Measurements from ENCODE around the gene URI1. TPM values are rescaled to one million over a fixed set of nuclear protein-coding genes. Genes with fewer than 3 reads are reported as not detected.

The URI1 gene
- total and polyA plus RNA-seq, 7 donors: 20.8 to 69.2 (median 54.6) TPM

DNA sequence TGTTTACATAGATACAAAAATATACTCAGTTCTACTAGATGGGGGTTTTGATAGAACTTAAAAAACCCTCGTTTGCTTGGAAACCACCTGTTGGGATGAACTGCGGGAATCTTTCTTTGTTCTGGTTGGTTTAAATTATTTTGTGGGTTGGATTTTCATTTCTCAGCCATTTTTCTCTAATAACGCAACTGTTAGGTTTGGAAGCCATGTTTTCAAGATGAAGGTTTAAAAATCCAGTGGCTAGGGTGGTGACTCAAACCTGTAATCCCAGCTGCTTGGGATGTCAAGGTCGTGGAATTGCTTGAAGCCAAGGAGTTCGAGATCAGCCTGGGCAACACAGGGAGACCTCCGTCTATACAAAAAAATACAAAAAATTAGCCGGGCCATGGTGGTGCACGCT lies 1.6 kb downstream of the URI1 start:
- H3K4me1 ChIP-seq: peaks cover 0 to 50% (median 38%) of the 10 kb centered on the region in 4 donors
- 77 to 83% methylated on average over 8 of the region's 8 CpGs for WGBS, 2 donors

DNA sequence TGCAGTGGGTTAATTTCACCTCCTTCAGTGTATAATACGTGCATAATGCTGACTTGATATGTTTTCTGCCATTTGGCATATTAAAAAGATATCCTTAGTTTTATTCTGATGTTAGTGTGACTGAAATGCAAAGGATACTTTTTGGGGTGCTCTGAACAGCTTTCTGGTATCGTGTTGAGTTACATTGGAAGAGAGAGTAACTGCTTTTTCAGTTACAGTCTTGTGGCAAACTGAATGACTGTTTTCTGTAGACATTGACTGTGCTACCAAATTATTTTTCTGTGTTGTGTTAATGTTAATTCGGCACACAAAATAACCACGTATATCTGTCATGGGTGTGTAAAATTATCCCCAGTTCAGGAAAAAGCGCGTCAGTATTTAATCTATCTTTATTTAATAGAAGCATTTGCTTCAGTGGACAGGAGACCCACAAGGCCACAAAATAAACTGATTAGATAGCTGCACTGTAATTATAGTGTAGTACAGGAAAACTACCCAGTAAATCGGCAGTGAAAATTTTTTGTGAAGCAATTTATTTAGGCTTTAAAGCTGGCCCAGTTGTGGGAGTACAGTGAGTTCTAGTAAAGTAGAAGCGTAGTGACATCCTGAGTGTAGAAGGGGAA lies 2.5 kb downstream of the URI1 start:
- H3K27me3 ChIP-seq: no peaks in the 10 kb centered on the region
- no peak overlapping the region for H3K4me3 ChIP-seq
- H3K27ac ChIP-seq: peak overlapping the region in 3 of 4 donors; percentile 21 to 44 (median 39)
- H3K36me3 ChIP-seq: no peaks in the 10 kb centered on the region
- intact Hi-C loops (cut with DNase I): loop anchor here (5.0 kb wide), 1 partner anchor 277 kb away; the partner anchor contains the start of gene PLEKHF1
- H3K9me3 ChIP-seq: no peaks in the 10 kb centered on the region
- WGBS, 2 donors: 65% methylated on average over 8 of the region's 8 CpGs
- DNase-seq: no peak
- TF ChIP-seq EP300 (IDR thresholded peaks at IDR 0.05) (no peak), POLR2AphosphoS5 (IDR thresholded peaks at IDR 0.05) (no peak), POLR2A (IDR thresholded peaks at IDR 0.05) (no peak)
- TF ChIP-seq, protein P1, sequence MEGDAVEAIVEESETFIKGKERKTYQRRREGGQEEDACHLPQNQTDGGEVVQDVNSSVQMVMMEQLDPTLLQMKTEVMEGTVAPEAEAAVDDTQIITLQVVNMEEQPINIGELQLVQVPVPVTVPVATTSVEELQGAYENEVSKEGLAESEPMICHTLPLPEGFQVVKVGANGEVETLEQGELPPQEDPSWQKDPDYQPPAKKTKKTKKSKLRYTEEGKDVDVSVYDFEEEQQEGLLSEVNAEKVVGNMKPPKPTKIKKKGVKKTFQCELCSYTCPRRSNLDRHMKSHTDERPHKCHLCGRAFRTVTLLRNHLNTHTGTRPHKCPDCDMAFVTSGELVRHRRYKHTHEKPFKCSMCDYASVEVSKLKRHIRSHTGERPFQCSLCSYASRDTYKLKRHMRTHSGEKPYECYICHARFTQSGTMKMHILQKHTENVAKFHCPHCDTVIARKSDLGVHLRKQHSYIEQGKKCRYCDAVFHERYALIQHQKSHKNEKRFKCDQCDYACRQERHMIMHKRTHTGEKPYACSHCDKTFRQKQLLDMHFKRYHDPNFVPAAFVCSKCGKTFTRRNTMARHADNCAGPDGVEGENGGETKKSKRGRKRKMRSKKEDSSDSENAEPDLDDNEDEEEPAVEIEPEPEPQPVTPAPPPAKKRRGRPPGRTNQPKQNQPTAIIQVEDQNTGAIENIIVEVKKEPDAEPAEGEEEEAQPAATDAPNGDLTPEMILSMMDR (IDR thresholded peaks at IDR 0.05): no peak
- H3K4me1 ChIP-seq: peaks cover 0 to 50% (median 38%) of the 10 kb centered on the region in 4 donors

More for the DNA sequence above, 1.6 kb downstream of the URI1 start:
- peak overlapping the region in 3 of 4 donors; percentile 80 to 84 (median 83) for H3K27ac ChIP-seq
- H3K9me3 ChIP-seq: no peaks in the 10 kb centered on the region
- peak overlapping the region in 2 of 4 donors; percentile 86 to 93 for H3K4me3 ChIP-seq
- H3K36me3 ChIP-seq: no peaks in the 10 kb centered on the region
- TF ChIP-seq POLR2A (IDR thresholded peaks at IDR 0.05) (no peak), EP300 (IDR thresholded peaks at IDR 0.05) (no peak), POLR2AphosphoS5 (IDR thresholded peaks at IDR 0.05) (no peak)
- TF ChIP-seq, protein P1 (IDR thresholded peaks at IDR 0.05): no peak
- intact Hi-C loops (cut with DNase I): loop anchor here (2.0 to 5.0 kb wide), 3 partner anchors 99 to 276 kb away; partner anchors contain the start of genes CCNE1 and PLEKHF1
- no peak for DNase-seq
- no peaks in the 10 kb centered on the region for H3K27me3 ChIP-seq

DNA sequence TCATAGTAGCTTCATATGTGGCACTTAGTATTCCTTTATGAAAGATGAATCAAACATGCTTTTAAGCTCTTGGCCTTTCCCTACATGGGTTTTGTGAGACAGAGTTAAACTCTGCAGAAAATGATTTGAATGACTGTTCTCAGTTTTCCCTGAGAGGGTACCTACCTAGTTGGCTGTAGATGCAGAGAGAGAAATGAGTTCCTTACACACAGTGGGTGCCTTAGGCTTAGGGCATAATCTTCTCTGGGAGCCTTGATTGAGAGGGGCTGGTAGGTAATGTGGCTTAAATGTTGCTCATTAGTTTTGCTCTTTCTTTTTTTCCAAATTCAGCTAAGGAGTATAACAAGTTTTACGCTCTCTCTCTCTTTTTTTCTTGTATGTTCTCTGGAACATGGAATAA lies 3.0 kb downstream of the URI1 start:
- Histone ChIP-seq H3K27ac (peak overlapping the region in 3 of 4 donors; percentile 21 to 44 (median 39)), H3K4me3 (no peak overlapping the region), H3K36me3 (no peaks in the 10 kb centered on the region), H3K9me3 (no peaks in the 10 kb centered on the region), H3K27me3 (no peaks in the 10 kb centered on the region), H3K4me1 (peaks cover 0 to 50% (median 38%) of the 10 kb centered on the region in 4 donors)
- intact Hi-C loops (cut with DNase I): no loop called here
- 78 to 94% methylated on average over 1 of the region's 1 CpG for WGBS, 2 donors
- TF ChIP-seq, protein P1 (IDR thresholded peaks at IDR 0.05): no peak
- TF ChIP-seq POLR2A (IDR thresholded peaks at IDR 0.05): no peak
- no peak for TF ChIP-seq EP300 (IDR thresholded peaks at IDR 0.05)
- TF ChIP-seq POLR2AphosphoS5 (IDR thresholded peaks at IDR 0.05): no peak
- no peak for DNase-seq

DNA sequence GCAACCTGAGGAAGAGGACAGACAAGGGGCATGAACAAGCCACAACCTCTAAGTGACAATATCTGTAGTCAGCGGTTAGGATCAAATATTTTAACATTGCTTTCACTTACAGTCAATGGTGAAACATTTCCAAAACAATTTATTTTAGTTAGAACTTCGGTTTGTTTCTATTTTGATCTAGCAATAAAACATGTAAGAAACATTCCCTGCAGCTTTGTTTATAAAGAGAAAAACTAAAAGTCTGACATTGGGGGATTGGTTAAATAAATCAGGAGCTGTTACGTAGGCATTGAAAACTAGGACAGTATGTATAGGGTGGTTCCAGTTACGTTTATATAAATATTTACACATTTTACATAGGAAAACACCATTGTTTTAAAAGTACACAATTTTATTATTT lies 3.4 kb downstream of the URI1 start:
- H3K27ac ChIP-seq: peak overlapping the region in 3 of 4 donors; percentile 21 to 44 (median 39)
- H3K4me3 ChIP-seq: no peak overlapping the region
- peaks cover 0 to 50% (median 38%) of the 10 kb centered on the region in 4 donors for H3K4me1 ChIP-seq

More for the DNA sequence above, 3.4 kb downstream of the URI1 start:
- no peaks in the 10 kb centered on the region for H3K27me3 ChIP-seq
- 43 to 55% methylated on average over 4 of the region's 4 CpGs for WGBS, 2 donors
- intact Hi-C loops (cut with DNase I): no loop called here
- TF ChIP-seq POLR2AphosphoS5 (IDR thresholded peaks at IDR 0.05) (no peak), POLR2A (IDR thresholded peaks at IDR 0.05) (no peak), EP300 (IDR thresholded peaks at IDR 0.05) (no peak)
- TF ChIP-seq, protein P1 (IDR thresholded peaks at IDR 0.05): no peak
- H3K36me3 ChIP-seq: no peaks in the 10 kb centered on the region
- DNase-seq: no peak
- H3K9me3 ChIP-seq: no peaks in the 10 kb centered on the region

Data from sigmoid colon (tissue), 7 donors.